Activated B cell treated with CpG ODN at 0.5 μM for 24 hours (primary cell): ENCODE measurements around the gene CNPY4. TPM values are rescaled to one million over a fixed set of nuclear protein-coding genes. Genes with fewer than 3 reads are reported as not detected.

Source experiments
- ATAC-seq: fragments of 200-7000 bp; cut with Tn5 transposase; one replicate; pipeline ENCODE4 v1.10.0; 2021; ENCODE audit warnings: low read depth, mild to moderate bottlenecking, moderate library complexity
- CTCF ChIA-PET: fragments of 350-600 bp; sonication (Branson Sonifier 250); formaldehyde crosslinking; loops from one replicate; lab custom pipeline; 2021; ENCODE audit warnings: antibody characterized with exemption; lab: Charles Lee
- POLR2A ChIA-PET: fragments of 350-600 bp; sonication (Branson Sonifier 250); formaldehyde crosslinking; loops from one replicate; lab custom pipeline; 2021; ENCODE audit warnings: antibody characterized with exemption; lab: Charles Lee
- DNase-seq: peaks from one replicate; pipeline ENCODE4 v3.0.0; 2022
- H3K27ac Mint-ChIP-seq: one replicate; pipeline ENCODE4 v1.8.0; 2020; ENCODE audit warnings: mixed read lengths
- H3K27me3 Mint-ChIP-seq: one replicate; pipeline ENCODE4 v1.8.0; 2021; ENCODE audit warnings: mixed read lengths
- H3K36me3 Mint-ChIP-seq: one replicate; pipeline ENCODE4 v1.8.0; 2021; ENCODE audit warnings: low read depth, mixed read lengths
- H3K4me1 Mint-ChIP-seq: one replicate; pipeline ENCODE4 v1.8.0; 2021; ENCODE audit warnings: mixed read lengths
- H3K4me3 Mint-ChIP-seq: one replicate; pipeline ENCODE4 v1.8.0; 2020; ENCODE audit warnings: mild to moderate bottlenecking, mixed read lengths
- H3K9me3 Mint-ChIP-seq: one replicate; pipeline ENCODE4 v1.8.0; 2020; ENCODE audit warnings: mixed read lengths
- intact Hi-C: fragments of 100-400 bp; cut with micrococcal nuclease; formaldehyde crosslinking; loops from one replicate; pipeline ENCODE4 v1.15.1; 2024
- total RNA-seq: library from RNA; stranded (reverse); gene quantifications from 2 replicates; pipeline ENCODE4 v1.2.3, GENCODE V29; 2022
- TF ChIP-seq, protein P1 (sequence below): fragments of 200-600 bp; IDR thresholded peaks from one replicate; pipeline ENCODE4 v1.8.0; 2022; ENCODE audit warnings: antibody characterized with exemption, mild to moderate bottlenecking

CNPY4 gene
- total RNA-seq, 1 donor from 2014 or later = 8.6 TPM

DNA sequence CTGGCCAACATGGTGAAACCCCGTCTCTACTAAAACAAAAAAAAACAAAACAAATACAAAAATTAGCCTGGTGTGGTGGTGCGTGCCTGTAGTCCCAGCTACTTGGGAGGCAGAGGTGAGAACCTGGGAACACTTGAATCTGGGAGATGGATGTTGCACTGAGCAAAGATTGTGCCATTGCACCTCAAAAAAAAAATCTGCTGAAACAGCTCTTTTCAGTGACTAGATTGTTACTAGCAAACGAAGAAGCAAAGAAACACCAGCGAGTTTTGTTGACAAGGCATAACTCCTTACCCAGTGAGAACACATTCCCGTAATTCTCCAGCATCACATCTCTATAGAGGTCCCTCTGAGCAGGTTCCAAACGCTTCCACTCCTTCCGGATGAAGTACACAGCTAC, 44.6 kb upstream of the CNPY4 start:
- H3K4me3 Mint-ChIP-seq = no peak overlapping the region
- DNase-seq (no peak), ATAC-seq (no peak)
- ChIA-PET POLR2A (no interaction called here), CTCF (no interaction called here)
- intact Hi-C loops = no loop called here
- H3K36me3 Mint-ChIP-seq = peaks cover 84% of the 10 kb centered on the region
- peaks cover 20% of the 10 kb centered on the region for H3K9me3 Mint-ChIP-seq
- TF ChIP-seq, protein P1, sequence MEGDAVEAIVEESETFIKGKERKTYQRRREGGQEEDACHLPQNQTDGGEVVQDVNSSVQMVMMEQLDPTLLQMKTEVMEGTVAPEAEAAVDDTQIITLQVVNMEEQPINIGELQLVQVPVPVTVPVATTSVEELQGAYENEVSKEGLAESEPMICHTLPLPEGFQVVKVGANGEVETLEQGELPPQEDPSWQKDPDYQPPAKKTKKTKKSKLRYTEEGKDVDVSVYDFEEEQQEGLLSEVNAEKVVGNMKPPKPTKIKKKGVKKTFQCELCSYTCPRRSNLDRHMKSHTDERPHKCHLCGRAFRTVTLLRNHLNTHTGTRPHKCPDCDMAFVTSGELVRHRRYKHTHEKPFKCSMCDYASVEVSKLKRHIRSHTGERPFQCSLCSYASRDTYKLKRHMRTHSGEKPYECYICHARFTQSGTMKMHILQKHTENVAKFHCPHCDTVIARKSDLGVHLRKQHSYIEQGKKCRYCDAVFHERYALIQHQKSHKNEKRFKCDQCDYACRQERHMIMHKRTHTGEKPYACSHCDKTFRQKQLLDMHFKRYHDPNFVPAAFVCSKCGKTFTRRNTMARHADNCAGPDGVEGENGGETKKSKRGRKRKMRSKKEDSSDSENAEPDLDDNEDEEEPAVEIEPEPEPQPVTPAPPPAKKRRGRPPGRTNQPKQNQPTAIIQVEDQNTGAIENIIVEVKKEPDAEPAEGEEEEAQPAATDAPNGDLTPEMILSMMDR = no peak
- H3K4me1 Mint-ChIP-seq = peaks cover 3% of the 10 kb centered on the region
- no peak overlapping the region for H3K27ac Mint-ChIP-seq
- H3K27me3 Mint-ChIP-seq = no peaks in the 10 kb centered on the region

DNA sequence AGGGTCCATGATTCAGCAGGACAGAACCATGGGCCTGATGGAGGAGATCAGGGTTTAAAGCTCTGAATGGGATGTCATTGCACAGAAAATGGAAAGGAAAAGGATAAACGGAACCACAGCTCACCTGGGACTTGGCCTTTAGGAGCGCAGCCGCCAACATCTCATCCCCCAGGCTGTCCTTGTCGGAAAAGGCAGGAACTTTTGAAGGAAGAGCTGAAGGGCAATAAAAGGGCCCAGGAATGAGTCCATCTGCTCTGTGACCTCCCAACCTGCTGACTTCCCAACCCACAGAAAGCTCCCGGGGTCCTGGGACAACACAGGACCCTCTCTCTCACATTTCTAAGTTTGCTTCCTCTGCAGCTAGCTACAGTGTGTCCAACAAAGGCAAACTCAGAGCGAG, 44.0 kb upstream of the CNPY4 start:
- DNase-seq (no peak), ATAC-seq (no peak)
- Mint-ChIP-seq H3K4me3 (no peak overlapping the region), H3K4me1 (peaks cover 8% of the 10 kb centered on the region), H3K36me3 (peaks cover 79% of the 10 kb centered on the region), H3K27ac (no peak overlapping the region), H3K27me3 (no peaks in the 10 kb centered on the region), H3K9me3 (peaks cover 17% of the 10 kb centered on the region)
- POLR2A ChIA-PET = interaction anchor here (0.6 kb wide), 1 partner anchor 59 kb away, joined by 3 read pairs; no protein-coding TSS in a partner anchor
- CTCF ChIA-PET = no interaction called here
- intact Hi-C loops = no loop called here
- TF ChIP-seq, protein P1 = no peak

DNA sequence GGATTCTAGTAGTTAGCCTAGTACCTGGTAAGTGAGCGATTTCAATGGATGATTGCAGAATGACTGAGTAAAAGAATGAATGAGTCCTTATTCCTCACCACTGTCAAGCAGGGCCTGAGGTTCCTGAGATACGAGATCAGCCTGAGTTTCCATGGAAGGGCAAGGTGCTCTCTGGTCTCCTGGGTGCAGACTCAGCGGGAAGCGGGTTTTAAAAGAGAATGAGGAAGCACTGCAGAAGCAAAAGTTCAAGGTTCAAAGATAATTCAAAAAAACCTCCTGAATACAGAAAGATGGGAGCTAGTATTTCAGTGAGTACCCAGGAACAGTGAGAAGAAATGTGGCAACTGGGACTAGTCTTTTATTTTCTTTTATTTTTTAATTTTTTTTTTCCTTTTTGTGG, 42.2 kb upstream of the CNPY4 start:
- Mint-ChIP-seq H3K27ac (no peak overlapping the region), H3K9me3 (peaks cover 6% of the 10 kb centered on the region), H3K27me3 (no peaks in the 10 kb centered on the region), H3K4me3 (no peak overlapping the region), H3K36me3 (peaks cover 68% of the 10 kb centered on the region), H3K4me1 (peaks cover 21% of the 10 kb centered on the region)
- DNase-seq (no peak), ATAC-seq (no peak)
- TF ChIP-seq, protein P1 = no peak
- intact Hi-C loops = no loop called here
- CTCF ChIA-PET = no interaction called here
- POLR2A ChIA-PET = interaction anchor here (1.2 kb wide), 1 partner anchor 46 kb away, joined by 5 read pairs; no protein-coding TSS in a partner anchor

DNA sequence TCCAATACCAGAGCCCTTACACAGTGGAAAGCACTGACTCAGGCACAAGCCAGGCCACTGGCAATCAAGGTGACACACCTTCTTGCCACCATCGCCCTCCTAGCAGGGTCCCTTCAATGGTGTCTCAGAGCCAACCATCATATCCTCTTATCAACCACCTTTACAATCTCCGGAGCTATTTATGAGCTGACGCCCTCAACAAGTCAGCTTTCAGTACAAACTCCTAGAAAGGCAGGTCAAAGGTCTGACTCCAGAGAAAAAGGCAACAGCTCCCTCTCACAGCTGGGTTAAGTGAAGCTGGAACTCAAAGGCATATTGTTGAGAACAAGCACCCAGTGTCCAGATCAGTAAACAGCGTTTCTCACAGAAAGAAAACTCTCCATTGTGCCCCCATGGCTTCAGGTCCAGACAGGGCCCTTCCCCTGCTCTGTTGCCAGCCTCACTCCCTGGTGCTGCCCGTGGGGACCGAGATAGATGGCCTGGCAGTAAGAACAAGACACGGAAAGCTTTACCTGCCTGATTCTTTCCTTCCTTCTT, 40.3 kb upstream of the CNPY4 start:
- intact Hi-C loops = no loop called here

DNA sequence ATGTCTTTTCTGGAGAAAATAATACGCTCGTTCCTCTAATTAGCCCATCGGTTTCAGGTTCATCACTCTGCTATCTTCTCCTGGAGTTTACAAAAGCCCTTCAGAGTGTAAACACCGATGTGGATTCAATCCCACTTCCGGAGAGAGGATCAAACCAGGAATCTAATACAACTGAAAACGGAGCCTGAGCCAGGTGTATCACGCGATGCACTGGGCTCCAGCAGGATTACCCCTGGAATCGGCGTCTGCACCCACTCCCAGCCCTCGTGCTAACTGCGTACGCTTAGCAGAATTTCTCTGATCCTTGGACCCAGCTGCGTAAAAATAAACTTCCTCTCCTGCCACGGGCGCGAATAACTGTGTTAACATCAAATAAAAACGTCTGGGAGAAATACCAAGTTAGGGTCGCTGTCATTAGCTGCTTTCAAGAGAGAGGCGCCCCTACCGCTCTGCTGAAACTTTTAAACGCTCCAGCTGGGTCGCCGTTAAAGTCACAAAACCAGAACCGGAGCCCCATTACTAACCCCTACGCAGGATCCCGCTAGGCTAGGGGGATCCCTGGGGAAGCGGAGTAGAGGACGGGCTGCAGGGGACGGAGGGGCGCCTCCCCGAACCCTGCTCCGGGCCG, 38.4 kb upstream of the CNPY4 start:
- TF ChIP-seq, protein P1 = no peak
- no peak for ATAC-seq
- CTCF ChIA-PET = interaction anchor here (1.5 kb wide), 1 partner anchor 31 kb away, joined by 4 read pairs; no protein-coding TSS in a partner anchor
- Mint-ChIP-seq H3K27me3 (no peaks in the 10 kb centered on the region), H3K9me3 (no peaks in the 10 kb centered on the region), H3K36me3 (peaks cover 32% of the 10 kb centered on the region), H3K4me3 (peak overlapping the region; percentile 89), H3K27ac (peak overlapping the region; percentile 71), H3K4me1 (peaks cover 34% of the 10 kb centered on the region)
- no peak for DNase-seq
- POLR2A ChIA-PET = interaction anchor here (0.6 to 3.2 kb wide), 5 partner anchors 20 to 162 kb away, joined by 3 to 64 read pairs (median 3); partner anchors contain the start of genes AP4M1, MCM7, TRIM4 and ZSCAN21
- intact Hi-C loops = loop anchor here (1.0 to 10.0 kb wide), 13 partner anchors 32 to 1174 kb away; partner anchors contain the start of genes GNB2, TRIM4, UFSP1 and ZKSCAN1

More for the DNA sequence above, 40.3 kb upstream of the CNPY4 start:
- ATAC-seq (no peak), DNase-seq (no peak)
- Mint-ChIP-seq H3K4me3 (no peak overlapping the region), H3K27me3 (no peaks in the 10 kb centered on the region), H3K4me1 (peaks cover 34% of the 10 kb centered on the region), H3K36me3 (peaks cover 51% of the 10 kb centered on the region), H3K9me3 (no peaks in the 10 kb centered on the region), H3K27ac (no peak overlapping the region)
- POLR2A ChIA-PET = interaction anchor here (0.6 kb wide), 1 partner anchor 64 kb away, joined by 3 read pairs; the partner anchor contains the start of gene ZKSCAN1
- TF ChIP-seq, protein P1 = no peak
- CTCF ChIA-PET = no interaction called here
